Stimulated activated CD4-positive, alpha-beta T cell treated with anti-CD3 and anti-CD28 coated beads, Interleukin-2, amount 100 ng/mL, for 4 hours (primary cell): ENCODE measurements around the gene CT45A9.
"Not testable (repeated sequence)": the region's sequence is repeated elsewhere in the genome, so short reads cannot be mapped to it uniquely, and the experiment has no call there.

Source experiments
- DNase-seq: peaks from one replicate; pipeline ENCODE4 v3.0.0-alpha.2; 2020; ENCODE audit warnings: low read depth

Gene CT45A9

GRCh38 chrX:135871712-135872111 is at the start of gene CT45A9:
Gene CT45A9 (minus strand): TSS chrX:135871812. CDS start chrX:135868061, 3,751 bp downstream.
- not testable (repeated sequence) for DNase-seq

GRCh38 chrX:135920516-135920915 is 48.9 kb upstream of the CT45A9 start:
- not testable (repeated sequence) for DNase-seq

- no peak for DNase-seq
These were observed 42.8 kb upstream of the CT45A9 start for GRCh38 chrX:135914404-135914803.

GRCh38 chrX:135910251-135910650 is 38.6 kb upstream of the CT45A9 start:
- no peak for DNase-seq

GRCh38 chrX:135893294-135893817 is 21.7 kb upstream of the CT45A9 start, which contains the start of the genes CT45A10 and SAGE1:
Gene CT45A10 (minus strand): TSS chrX:135893444. CDS start chrX:135885344, 8,100 bp downstream.
Gene SAGE1 (plus strand): TSS chrX:135893716. CDS start chrX:135896243, 2,527 bp downstream.
- no peak for DNase-seq

- no peak for DNase-seq
These were observed 21.2 kb upstream of the CT45A9 start for GRCh38 chrX:135892781-135893180.

GRCh38 chrX:135890087-135890585 is 18.5 kb upstream of the CT45A9 start:
- DNase-seq, result no peak

GRCh38 chrX:135888976-135889375 is 17.4 kb upstream of the CT45A9 start:
- not testable (repeated sequence) for DNase-seq

- DNase-seq, result not testable (repeated sequence)
These were observed 16.6 kb upstream of the CT45A9 start for GRCh38 chrX:135888230-135888629.

- DNase-seq, result not testable (repeated sequence)
These were observed 11.1 kb upstream of the CT45A9 start for GRCh38 chrX:135882741-135883140.

GRCh38 chrX:135854438-135854837 is 17.2 kb downstream of the CT45A9 start, which contains the start of gene CT45A8:
Gene CT45A8 (minus strand): TSS chrX:135854538. CDS start chrX:135850783, 3,755 bp downstream.
- not testable (repeated sequence) for DNase-seq

- DNase-seq, result not testable (repeated sequence)
These were observed 34.4 kb downstream of the CT45A9 start, which contains the start of gene CT45A7 for GRCh38 chrX:135837180-135837579. Gene CT45A7 (minus strand): TSS chrX:135837280. CDS start chrX:135833533, 3,747 bp downstream.

GRCh38 chrX:135819912-135820311 is 51.7 kb downstream of the CT45A9 start, which contains the start of gene CT45A2:
Gene CT45A2 (minus strand): TSS chrX:135820012. CDS start chrX:135816265, 3,747 bp downstream.
- DNase-seq, result not testable (repeated sequence)
